Mesenchymal stem cell (in vitro differentiated cells and primary cell): ENCODE results near the gene FUZ.
A peak's percentile ranks its signal among the peaks of the same experiment; 100 is the strongest.

Experiments used
- DNase-seq: peaks from one replicate; pipeline ENCODE4 v3.0.0-alpha.2; 2013
- H2AFZ ChIP-seq: one replicate; pipeline ENCODE4 v1.6.1; 2013; ENCODE audit warnings: low read depth, mild to moderate bottlenecking, control low read depth, inconsistent platforms, low read length, moderate library complexity
- H2AK5ac ChIP-seq: 2 replicates; pipeline ENCODE4 v1.6.1; 2013; ENCODE audit warnings: low read length, moderate library complexity, mild to moderate bottlenecking, inconsistent platforms; ENCODE audit not compliant: severe bottlenecking
- H2BK120ac ChIP-seq: one replicate; pipeline ENCODE4 v1.6.1; 2013; ENCODE audit warnings: low read depth, mild to moderate bottlenecking, inconsistent platforms, low read length, moderate library complexity
- H2BK12ac ChIP-seq, 2 experiments: one replicate each; pipeline ENCODE4 v1.6.1; 2013; ENCODE audit warnings: inconsistent platforms in 2 of 2, low read length in 2 of 2, mild to moderate bottlenecking in 2 of 2, moderate library complexity in 2 of 2, control low read depth in 1 of 2
- H2BK15ac ChIP-seq: one replicate; pipeline ENCODE4 v1.6.1; 2013; ENCODE audit warnings: mild to moderate bottlenecking, low read depth, inconsistent platforms; ENCODE audit not compliant: poor library complexity, severe bottlenecking
- H2BK5ac ChIP-seq: 2 replicates; pipeline ENCODE4 v1.6.1; 2013; ENCODE audit warnings: low read depth, mild to moderate bottlenecking, low read length, control low read depth, inconsistent platforms; ENCODE audit not compliant: poor library complexity, severe bottlenecking
- H3K14ac ChIP-seq, 2 experiments: one replicate each; pipeline ENCODE4 v1.6.1; 2013; ENCODE audit warnings: inconsistent platforms in 2 of 2, low read length in 2 of 2, control low read depth in 1 of 2, mild to moderate bottlenecking in 1 of 2, moderate library complexity in 1 of 2
- H3K18ac ChIP-seq, 2 experiments: one replicate each; pipeline ENCODE4 v1.6.1; 2013; ENCODE audit warnings: inconsistent platforms in 2 of 2, low read length in 2 of 2, control low read depth in 1 of 2, low read depth in 1 of 2, mild to moderate bottlenecking in 1 of 2
- H3K23ac ChIP-seq, 2 experiments: one replicate each; pipeline ENCODE4 v1.6.1; 2013; ENCODE audit warnings: inconsistent platforms in 2 of 2, low read length in 2 of 2, mild to moderate bottlenecking in 2 of 2, moderate library complexity in 2 of 2, control low read depth in 1 of 2
- H3K27ac ChIP-seq: 2 replicates; pipeline ENCODE4 v1.5.1; 2013; ENCODE audit warnings: mild to moderate bottlenecking, moderate library complexity, low read length, control low read depth, inconsistent platforms; ENCODE audit not compliant: poor library complexity, severe bottlenecking
- H3K27me3 ChIP-seq, 2 experiments: 2 replicates each; pipeline versions ENCODE4 v1.6.1 to v1.7.0; 2013; ENCODE audit warnings: low read length in 2 of 2, mild to moderate bottlenecking in 2 of 2, moderate library complexity in 2 of 2, control low read depth in 1 of 2, inconsistent platforms in 1 of 2; ENCODE audit not compliant: control insufficient read depth in 1 of 2, insufficient read depth in 1 of 2
- H3K36me3 ChIP-seq, 2 experiments: 2 replicates each; pipeline versions ENCODE4 v1.6.1 to v1.7.0; 2013; ENCODE audit warnings: low read length in 2 of 2, control low read depth in 1 of 2, inconsistent platforms in 1 of 2, low read depth in 1 of 2, mild to moderate bottlenecking in 1 of 2; ENCODE audit not compliant: insufficient read depth in 2 of 2, control insufficient read depth in 1 of 2
- H3K4ac ChIP-seq, 2 experiments: one replicate each; pipeline ENCODE4 v1.6.1; 2013; ENCODE audit warnings: inconsistent platforms in 2 of 2, low read length in 2 of 2, mild to moderate bottlenecking in 2 of 2, moderate library complexity in 2 of 2, control low read depth in 1 of 2, low read depth in 1 of 2
- H3K4me1 ChIP-seq: 2 replicates; pipeline ENCODE4 v1.6.1; 2013; ENCODE audit warnings: low read depth, low read length, control low read depth; ENCODE audit not compliant: control insufficient read depth, insufficient read depth
- H3K4me2 ChIP-seq: 2 replicates; pipeline ENCODE4 v1.6.1; 2013; ENCODE audit warnings: low read length, mild to moderate bottlenecking, inconsistent platforms; ENCODE audit not compliant: poor library complexity, severe bottlenecking
- H3K4me3 ChIP-seq, 2 experiments: 2 replicates each; pipeline versions ENCODE4 v1.5.1 to v1.7.0; 2013; ENCODE audit warnings: low read length in 2 of 2, mild to moderate bottlenecking in 2 of 2, control low read depth in 1 of 2, low read depth in 1 of 2; ENCODE audit not compliant: insufficient read depth in 1 of 2
- H3K79me1 ChIP-seq: replicated peaks from 2 replicates; pipeline ENCODE4 v1.6.1; 2013; ENCODE audit warnings: mild to moderate bottlenecking, control low read depth, low read length, inconsistent platforms; ENCODE audit not compliant: poor library complexity, severe bottlenecking
- H3K9ac ChIP-seq: 2 replicates; pipeline ENCODE4 v1.7.0; 2013; ENCODE audit warnings: mild to moderate bottlenecking, low read length, moderate library complexity
- H3K9me3 ChIP-seq: 2 replicates; pipeline ENCODE4 v1.7.0; 2013; ENCODE audit warnings: mild to moderate bottlenecking, low read length; ENCODE audit not compliant: control insufficient read depth
- H4K8ac ChIP-seq: one replicate; pipeline ENCODE4 v1.6.1; 2013; ENCODE audit warnings: inconsistent platforms, mild to moderate bottlenecking, low read length, moderate library complexity
- H4K91ac ChIP-seq: one replicate; pipeline ENCODE4 v1.6.1; 2013; ENCODE audit warnings: mild to moderate bottlenecking, low read length, inconsistent platforms
- WGBS: methylation state at CpG from one replicate; pipeline ENCODE4 v1.1.7; 2013; ENCODE audit warnings: mixed read lengths; 5-methylcytosine and 5-hydroxymethylcytosine counted together

The FUZ gene

GRCh38 chr19:49817964-49818648 lies 5.0 kb upstream of the FUZ start, which contains the start of gene MED25:
TSS of gene MED25 (plus strand) at chr19:49818289. CDS start at chr19:49818342, 53 bp downstream.
- Histone ChIP-seq H3K9me3 (no peaks in the 10 kb centered on the region), H3K18ac (peak within 1 kb of the TSS; percentile 85 to 93), H3K36me3 (peaks cover 13 to 15% of the 10 kb centered on the region in 2 experiments), H3K79me1 (peaks cover 16% of the 10 kb centered on the region), H4K8ac (peak within 1 kb of the TSS; percentile 96), H3K4me1 (peaks cover 11% of the 10 kb centered on the region), H3K9ac (peak within 1 kb of the TSS; percentile 99), H2BK5ac (peak within 1 kb of the TSS; percentile 96), H2AK5ac (peak within 1 kb of the TSS; percentile 10), H3K4me2 (peak within 1 kb of the TSS; percentile 91), H2BK12ac (peak within 1 kb of the TSS; percentile 52 to 76), H2BK15ac (no peak within 1 kb of the TSS), H3K14ac (peak within 1 kb of the TSS in 1 of 2 experiments; percentile 0), H3K4me3 (peak within 1 kb of the TSS; percentile 76 to 99), H3K4ac (peak within 1 kb of the TSS; percentile 46 to 92), H3K27me3 (no peaks in the 10 kb centered on the region), H3K27ac (peak within 1 kb of the TSS; percentile 99), H2BK120ac (peak within 1 kb of the TSS; percentile 77), H2AFZ (peak within 1 kb of the TSS; percentile 67), H4K91ac (peak within 1 kb of the TSS; percentile 87), H3K23ac (no peak within 1 kb of the TSS)
- WGBS: under 1% methylated on average over 50 of the region's 57 CpGs
- peak; percentile 93 for DNase-seq

- 94% methylated on average over 14 of the region's 14 CpGs for WGBS
- Histone ChIP-seq H3K27ac (no peak overlapping the region), H4K8ac (no peak overlapping the region), H3K4me2 (no peak overlapping the region), H3K9me3 (no peaks in the 10 kb centered on the region), H2BK120ac (no peak overlapping the region), H3K14ac (no peak overlapping the region), H3K79me1 (peaks cover 14% of the 10 kb centered on the region), H3K4me3 (peak overlapping the region in 1 of 2 experiments; percentile 99), H2BK5ac (no peak overlapping the region), H2AFZ (no peak overlapping the region), H4K91ac (no peak overlapping the region), H2BK12ac (no peak overlapping the region), H2BK15ac (no peak overlapping the region), H3K23ac (no peak overlapping the region), H3K36me3 (peaks cover 11% of the 10 kb centered on the region in 2 experiments), H3K4ac (no peak overlapping the region), H2AK5ac (no peak overlapping the region), H3K18ac (no peak overlapping the region), H3K27me3 (no peaks in the 10 kb centered on the region), H3K9ac (peak overlapping the region; percentile 99), H3K4me1 (peaks cover 18% of the 10 kb centered on the region)
- no peak for DNase-seq
Measured at GRCh38 chr19:49816590-49816989, 3.5 kb upstream of the FUZ start.

DNA sequence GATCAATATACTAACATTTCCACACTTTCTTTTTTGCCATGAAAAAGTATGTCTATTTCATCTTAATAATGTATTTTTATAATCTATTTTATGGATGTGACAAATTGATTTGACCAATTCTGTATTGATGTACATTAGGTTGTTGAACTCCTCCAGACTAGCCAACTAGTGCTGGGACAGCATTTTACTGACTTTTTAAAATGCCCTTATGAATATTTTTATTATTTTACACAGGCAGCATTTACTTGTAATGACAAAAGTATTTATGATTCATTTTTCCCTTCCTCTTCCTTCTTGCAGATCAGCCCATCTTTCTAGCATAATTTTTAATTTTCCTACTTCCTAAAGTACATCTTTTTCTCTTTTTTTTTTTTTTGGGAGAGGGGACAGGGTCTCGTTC lies 918 bp upstream of the FUZ start:
- Histone ChIP-seq H3K27ac (no peak overlapping the region), H3K79me1 (peaks cover 3% of the 10 kb centered on the region), H2BK12ac (no peak overlapping the region), H3K9ac (peak overlapping the region; percentile 95), H3K18ac (no peak overlapping the region), H4K91ac (no peak overlapping the region), H2AFZ (no peak overlapping the region), H4K8ac (no peak overlapping the region), H3K4me2 (no peak overlapping the region), H2BK15ac (no peak overlapping the region), H3K4me3 (peak overlapping the region in 1 of 2 experiments; percentile 83), H3K36me3 (peaks cover 0 to 5% of the 10 kb centered on the region in 2 experiments), H3K14ac (no peak overlapping the region), H2BK5ac (no peak overlapping the region), H3K27me3 (no peaks in the 10 kb centered on the region), H3K23ac (no peak overlapping the region), H3K4ac (no peak overlapping the region), H3K9me3 (no peaks in the 10 kb centered on the region), H2BK120ac (no peak overlapping the region), H2AK5ac (no peak overlapping the region), H3K4me1 (peaks cover 18% of the 10 kb centered on the region)
- DNase-seq: no peak
- 83% methylated on average over 1 of the region's 1 CpG for WGBS

DNA sequence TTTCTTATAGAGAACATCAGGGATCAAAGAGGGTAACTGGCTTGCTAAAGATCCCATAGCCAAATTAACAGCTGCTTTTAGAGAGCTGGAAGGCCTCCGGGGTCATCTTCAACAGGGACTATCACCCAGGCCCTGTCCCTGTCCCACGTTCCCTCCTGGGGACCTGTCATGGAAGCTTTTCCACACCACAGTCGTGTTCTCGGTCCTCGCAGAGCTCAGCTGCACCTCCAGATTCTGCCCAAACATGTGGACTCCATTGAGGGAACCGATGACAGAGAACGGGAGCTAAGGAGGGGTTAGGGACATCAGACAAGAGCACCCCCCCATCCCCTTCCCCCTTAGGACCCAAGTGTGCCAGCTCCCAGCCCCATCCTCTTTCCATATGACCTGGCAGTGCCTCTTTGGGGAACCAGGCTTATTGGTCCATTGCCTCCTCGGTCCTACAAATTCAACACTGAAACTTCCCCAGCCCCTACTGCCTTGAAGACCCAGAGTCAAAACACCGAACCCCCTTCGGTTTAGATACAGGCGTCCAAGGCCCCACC lies 568 bp downstream of the FUZ start:
- Histone ChIP-seq H2AFZ (peak overlapping the region; percentile 73), H3K4ac (peak overlapping the region; percentile 9 to 90), H3K4me1 (peaks cover 22% of the 10 kb centered on the region), H2BK12ac (peak overlapping the region in 1 of 2 experiments; percentile 72), H3K4me2 (peak overlapping the region; percentile 94), H3K18ac (peak overlapping the region; percentile 6 to 85), H3K27me3 (no peaks in the 10 kb centered on the region), H2BK15ac (no peak overlapping the region), H3K14ac (peak overlapping the region in 1 of 2 experiments; percentile 92), H3K4me3 (peak overlapping the region; percentile 71 to 83), H3K36me3 (peaks cover 8 to 16% of the 10 kb centered on the region in 2 experiments), H3K79me1 (peaks cover 3% of the 10 kb centered on the region), H2AK5ac (peak overlapping the region; percentile 6), H2BK5ac (no peak overlapping the region), H3K23ac (peak overlapping the region in 1 of 2 experiments; percentile 77), H4K91ac (peak overlapping the region; percentile 27), H3K27ac (no peak overlapping the region), H2BK120ac (no peak overlapping the region), H3K9me3 (no peaks in the 10 kb centered on the region), H4K8ac (peak overlapping the region; percentile 94), H3K9ac (peak overlapping the region; percentile 95)
- DNase-seq: no peak
- 71% methylated on average over 11 of the region's 11 CpGs for WGBS
